Neural progenitor cell (in vitro differentiated cells): ENCODE data around the gene TDRD10. TPM values are rescaled to one million over a fixed set of nuclear protein-coding genes. Genes with fewer than 3 reads are reported as not detected.

Experiments used
- DNase-seq: peaks from one replicate; pipeline ENCODE4 v3.0.0-alpha.2; 2016; ENCODE audit warnings: low spot score
- H2AFZ ChIP-seq: fragments of 200-600 bp; sonication (generic); replicated peaks from 2 replicates; pipeline ENCODE4 v1.6.1; 2016; ENCODE audit warnings: antibody characterized with exemption
- H3F3A ChIP-seq: fragments of 200-600 bp; sonication (generic); 2 replicates; pipeline ENCODE4 v1.6.1; 2016; ENCODE audit warnings: antibody characterized with exemption, low read depth
- H3K27ac ChIP-seq: fragments of 200-600 bp; sonication (generic); 2 replicates; pipeline ENCODE4 v1.5.1; 2016; ENCODE audit warnings: mild to moderate bottlenecking
- H3K27me3 ChIP-seq: fragments of 200-600 bp; sonication (generic); 2 replicates; pipeline ENCODE4 v1.6.1; 2016; ENCODE audit warnings: mild to moderate bottlenecking, moderate library complexity
- H3K36me3 ChIP-seq: fragments of 200-600 bp; sonication (generic); 2 replicates; pipeline ENCODE4 v1.5.1; 2016
- H3K4me1 ChIP-seq: fragments of 200-600 bp; sonication (generic); 2 replicates; pipeline ENCODE4 v1.6.1; 2016; ENCODE audit warnings: mixed run types
- H3K4me2 ChIP-seq: fragments of 200-600 bp; sonication (generic); 2 replicates; pipeline ENCODE4 v1.6.1; 2016
- H3K4me3 ChIP-seq: fragments of 200-600 bp; sonication (generic); 2 replicates; pipeline ENCODE4 v1.5.1; 2016
- H3K79me2 ChIP-seq: fragments of 200-600 bp; sonication (generic); 2 replicates; pipeline ENCODE4 v1.6.1; 2016; ENCODE audit warnings: low read depth
- H3K9ac ChIP-seq: fragments of 200-600 bp; sonication (generic); 2 replicates; pipeline ENCODE4 v1.6.1; 2016
- H3K9me3 ChIP-seq: fragments of 200-600 bp; sonication (generic); 2 replicates; pipeline ENCODE4 v1.5.1; 2016; ENCODE audit warnings: low read depth
- H4K20me1 ChIP-seq: fragments of 200-600 bp; sonication (generic); 2 replicates; pipeline ENCODE4 v1.6.1; 2016; ENCODE audit warnings: low read depth
- H3K27ac Mint-ChIP-seq: 3 replicates; pipeline ENCODE4 v1.8.0; 2021; ENCODE audit warnings: mixed read lengths
- H3K27me3 Mint-ChIP-seq: 2 replicates; pipeline ENCODE4 v1.8.0; 2022; ENCODE audit warnings: low read depth, mild to moderate bottlenecking, inconsistent platforms, moderate library complexity, mixed read lengths; ENCODE audit not compliant: insufficient read depth
- H3K36me3 Mint-ChIP-seq: 3 replicates; pipeline ENCODE4 v1.8.0; 2021; ENCODE audit warnings: mixed read lengths
- H3K4me1 Mint-ChIP-seq: 3 replicates; pipeline ENCODE4 v1.8.0; 2021; ENCODE audit warnings: mixed read lengths
- H3K4me3 Mint-ChIP-seq: 3 replicates; pipeline ENCODE4 v1.8.0; 2021; ENCODE audit warnings: mild to moderate bottlenecking, moderate library complexity, mixed read lengths
- H3K9me3 Mint-ChIP-seq: 3 replicates; pipeline ENCODE4 v1.8.0; 2020; ENCODE audit warnings: mixed read lengths
- EZH2 ChIP-seq: fragments of 200-600 bp; sonication (generic); IDR thresholded peaks from 2 replicates; pipeline ENCODE4 v1.6.1; 2017; ENCODE audit warnings: antibody characterized with exemption, mild to moderate bottlenecking, moderate library complexity
- EZH2phosphoT487 ChIP-seq: fragments of 200-600 bp; sonication (generic); IDR thresholded peaks from 2 replicates; pipeline ENCODE4 v1.6.1; 2017; ENCODE audit warnings: antibody characterized with exemption
- total RNA-seq: library from RNA; depleted of rRNA; stranded (reverse); fragments of >200 nt; gene quantifications from 2 replicates; pipeline ENCODE4 v1.2.3, GENCODE V29; 2015; ENCODE audit warnings: low replicate concordance
- TF ChIP-seq, protein P1 (sequence below): fragments of 200-600 bp; sonication (generic); IDR thresholded peaks from 2 replicates; pipeline ENCODE4 v1.5.1; 2017; ENCODE audit warnings: antibody characterized with exemption, mild to moderate bottlenecking

The TDRD10 gene
- total RNA-seq, 1 donor from 2014 or later = not detected

- no peak overlapping the region for H3K27ac ChIP-seq
- Mint-ChIP-seq H3K36me3 (no peaks in the 10 kb centered on the region), H3K4me1 (peaks cover 15% of the 10 kb centered on the region), H3K9me3 (no peaks in the 10 kb centered on the region), H3K27me3 (peaks cover 7% of the 10 kb centered on the region), H3K27ac (no peak overlapping the region), H3K4me3 (no peak overlapping the region)
- H3K27me3 ChIP-seq = no peaks in the 10 kb centered on the region
- no peaks in the 10 kb centered on the region for H3K79me2 ChIP-seq
- peaks cover 7% of the 10 kb centered on the region for H3F3A ChIP-seq
- H3K9ac ChIP-seq = no peak overlapping the region
- no peak overlapping the region for H2AFZ ChIP-seq
- no peak for TF ChIP-seq EZH2phosphoT487
- TF ChIP-seq EZH2 = no peak
- TF ChIP-seq, protein P1, sequence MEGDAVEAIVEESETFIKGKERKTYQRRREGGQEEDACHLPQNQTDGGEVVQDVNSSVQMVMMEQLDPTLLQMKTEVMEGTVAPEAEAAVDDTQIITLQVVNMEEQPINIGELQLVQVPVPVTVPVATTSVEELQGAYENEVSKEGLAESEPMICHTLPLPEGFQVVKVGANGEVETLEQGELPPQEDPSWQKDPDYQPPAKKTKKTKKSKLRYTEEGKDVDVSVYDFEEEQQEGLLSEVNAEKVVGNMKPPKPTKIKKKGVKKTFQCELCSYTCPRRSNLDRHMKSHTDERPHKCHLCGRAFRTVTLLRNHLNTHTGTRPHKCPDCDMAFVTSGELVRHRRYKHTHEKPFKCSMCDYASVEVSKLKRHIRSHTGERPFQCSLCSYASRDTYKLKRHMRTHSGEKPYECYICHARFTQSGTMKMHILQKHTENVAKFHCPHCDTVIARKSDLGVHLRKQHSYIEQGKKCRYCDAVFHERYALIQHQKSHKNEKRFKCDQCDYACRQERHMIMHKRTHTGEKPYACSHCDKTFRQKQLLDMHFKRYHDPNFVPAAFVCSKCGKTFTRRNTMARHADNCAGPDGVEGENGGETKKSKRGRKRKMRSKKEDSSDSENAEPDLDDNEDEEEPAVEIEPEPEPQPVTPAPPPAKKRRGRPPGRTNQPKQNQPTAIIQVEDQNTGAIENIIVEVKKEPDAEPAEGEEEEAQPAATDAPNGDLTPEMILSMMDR = no peak
- H3K4me3 ChIP-seq = no peak overlapping the region
- no peaks in the 10 kb centered on the region for H3K36me3 ChIP-seq
- no peak for DNase-seq
- no peaks in the 10 kb centered on the region for H4K20me1 ChIP-seq
- H3K4me1 ChIP-seq = peaks cover 4% of the 10 kb centered on the region
- no peaks in the 10 kb centered on the region for H3K9me3 ChIP-seq
- H3K4me2 ChIP-seq = no peak overlapping the region
These were observed 23.4 kb upstream of the TDRD10 start for GRCh38 chr1:154478639-154479038.

GRCh38 chr1:154479764-154480421, 22.1 kb upstream of the TDRD10 start:
- Histone ChIP-seq H3K27me3 (no peaks in the 10 kb centered on the region), H2AFZ (no peak overlapping the region), H3K4me3 (no peak overlapping the region), H3F3A (peaks cover 7% of the 10 kb centered on the region), H3K9me3 (no peaks in the 10 kb centered on the region), H3K27ac (no peak overlapping the region), H3K36me3 (no peaks in the 10 kb centered on the region), H3K9ac (no peak overlapping the region), H3K4me2 (no peak overlapping the region), H4K20me1 (no peaks in the 10 kb centered on the region), H3K4me1 (peaks cover 4% of the 10 kb centered on the region), H3K79me2 (no peaks in the 10 kb centered on the region)
- Mint-ChIP-seq H3K4me3 (no peak overlapping the region), H3K36me3 (no peaks in the 10 kb centered on the region), H3K4me1 (peaks cover 15% of the 10 kb centered on the region), H3K27ac (no peak overlapping the region), H3K9me3 (no peaks in the 10 kb centered on the region), H3K27me3 (peaks cover 9% of the 10 kb centered on the region)
- peak; percentile 72 for DNase-seq
- TF ChIP-seq EZH2phosphoT487 = no peak
- TF ChIP-seq, protein P1 = peak; percentile 97

- H3K27ac ChIP-seq = no peak overlapping the region
- peak; percentile 68 for DNase-seq
- no peak overlapping the region for H3K4me3 Mint-ChIP-seq
These were observed 21.0 kb upstream of the TDRD10 start for GRCh38 chr1:154481053-154481452.

More at GRCh38 chr1:154481053-154481452, 21.0 kb upstream of the TDRD10 start:
- Mint-ChIP-seq H3K27ac (no peak overlapping the region), H3K27me3 (peaks cover 8% of the 10 kb centered on the region), H3K9me3 (no peaks in the 10 kb centered on the region), H3K36me3 (no peaks in the 10 kb centered on the region), H3K4me1 (peaks cover 15% of the 10 kb centered on the region)
- Histone ChIP-seq H3F3A (peaks cover 7% of the 10 kb centered on the region), H3K79me2 (no peaks in the 10 kb centered on the region), H3K27me3 (no peaks in the 10 kb centered on the region), H3K4me1 (peaks cover 4% of the 10 kb centered on the region), H3K9ac (no peak overlapping the region), H2AFZ (no peak overlapping the region), H3K4me2 (no peak overlapping the region), H4K20me1 (no peaks in the 10 kb centered on the region), H3K4me3 (no peak overlapping the region), H3K9me3 (no peaks in the 10 kb centered on the region), H3K36me3 (no peaks in the 10 kb centered on the region)
- no peak for TF ChIP-seq EZH2phosphoT487
- no peak for TF ChIP-seq EZH2
- TF ChIP-seq, protein P1 = no peak
